ENCODE data around the gene DUSP9. TPM values are rescaled to one million over a fixed set of nuclear protein-coding genes. Genes with fewer than 3 reads are reported as not detected.

The DUSP9 gene
- under 1 TPM in 1 of 9 donors, not detected in 8; 0.25 TPM for total RNA-seq
- under 1 TPM in 1 of 2 donors, not detected in 1; 0.04 TPM for polyA plus RNA-seq
- long read RNA-seq, donor 1 = 0 reads
- long read RNA-seq, donor 2 = 0 reads
- long read RNA-seq, donor 3 = 0 reads

- WGBS, 4 donors = 4 to 48% (median 24%) methylated on average over 29 to 53 of the region's 53 CpGs
These were observed at the start of gene DUSP9 for GRCh38 chrX:153646620-153647373. Gene DUSP9 (plus strand): TSS chrX:153647203. CDS start chrX:153647954, 751 bp downstream.

GRCh38 chrX:153598541-153599191 is 48.3 kb upstream of the DUSP9 start, which contains the start of gene CCNQ:
Gene CCNQ (minus strand): TSS chrX:153599139. CDS start chrX:153599073, 66 bp downstream.
- Histone ChIP-seq H3K27ac (peak within 1 kb of the TSS; percentile 57 to 85 (median 80)), H3K27me3 (no peaks in the 10 kb centered on the region), H3K4me3 (peak within 1 kb of the TSS; percentile 45 to 96 (median 76)), H3K9me3 (peaks cover 0 to 3% (median 0%) of the 10 kb centered on the region in 12 donors), H3K36me3 (peaks cover 0 to 16% (median 6%) of the 10 kb centered on the region in 9 donors), H3K4me1 (peaks cover 0 to 24% (median 6%) of the 10 kb centered on the region in 12 donors)
- WGBS, 4 donors = 0 to 25% (median 8%) methylated on average over 21 to 78 of the region's 79 CpGs
- no peak for TF ChIP-seq CTCF (IDR thresholded peaks at IDR 0.05)
- peak in 1 of 2 donors; percentile 79 for TF ChIP-seq POLR2A (IDR thresholded peaks at IDR 0.05)
- DNase-seq (peak in 1 of 5 donors; percentile 64), ATAC-seq (peak in 3 of 4 donors; percentile 23 to 51 (median 38))
- intact Hi-C loops (cut with DNase I) = no loop called here

More at GRCh38 chrX:153646620-153647373, at the start of gene DUSP9:
- no peak for TF ChIP-seq POLR2A (IDR thresholded peaks at IDR 0.05)
- no peak for TF ChIP-seq CTCF (IDR thresholded peaks at IDR 0.05)
- DNase-seq (peak in 2 of 5 donors; percentile 21 to 47), ATAC-seq (peak in 1 of 4 donors; percentile 40)
- Histone ChIP-seq H3K27ac (no peak within 1 kb of the TSS), H3K4me3 (peak within 1 kb of the TSS in 6 of 12 donors; percentile 7 to 30 (median 21)), H3K4me1 (peaks cover 0 to 37% (median 0%) of the 10 kb centered on the region in 12 donors), H3K9me3 (no peaks in the 10 kb centered on the region), H3K27me3 (peaks cover 3 to 73% (median 32%) of the 10 kb centered on the region in 9 donors), H3K36me3 (no peaks in the 10 kb centered on the region)
- intact Hi-C loops (cut with DNase I) = loop anchor here in 5 of 10 donors (5.0 kb wide), 3 partner anchors 34 to 94 kb away; no protein-coding TSS in a partner anchor

GRCh38 chrX:153599192-153600031 is 47.6 kb upstream of the DUSP9 start:
- Histone ChIP-seq H3K27me3 (no peaks in the 10 kb centered on the region), H3K4me3 (peak overlapping the region; percentile 29 to 87 (median 68)), H3K27ac (peak overlapping the region in 10 of 12 donors; percentile 57 to 84 (median 70)), H3K9me3 (peaks cover 0 to 3% (median 0%) of the 10 kb centered on the region in 12 donors), H3K36me3 (peaks cover 0 to 10% (median 0%) of the 10 kb centered on the region in 9 donors), H3K4me1 (peaks cover 0 to 24% (median 6%) of the 10 kb centered on the region in 12 donors)
- 0 to 31% (median 14%) methylated on average over 23 to 67 of the region's 79 CpGs for WGBS, 4 donors
- no peak for TF ChIP-seq POLR2A (IDR thresholded peaks at IDR 0.05)
- peak in 1 of 12 donors; percentile 3 for TF ChIP-seq CTCF (IDR thresholded peaks at IDR 0.05)
- ATAC-seq (peak; percentile 89 to 99 (median 94)), DNase-seq (peak; percentile 87 to 95 (median 92))
- intact Hi-C loops (cut with DNase I) = loop anchor here in 2 of 10 donors (10.0 kb wide), 1 partner anchor 65 kb away; no protein-coding TSS in a partner anchor

All from heart left ventricle (tissue), 16 donors.